Measurements from ENCODE around the gene IER3. TPM values are rescaled to one million over a fixed set of nuclear protein-coding genes. Genes with fewer than 3 reads are reported as not detected.

IER3 gene
- total RNA-seq, result 1 to 10 TPM; 1.8 to 7.3 (median 3.3) TPM

DNA sequence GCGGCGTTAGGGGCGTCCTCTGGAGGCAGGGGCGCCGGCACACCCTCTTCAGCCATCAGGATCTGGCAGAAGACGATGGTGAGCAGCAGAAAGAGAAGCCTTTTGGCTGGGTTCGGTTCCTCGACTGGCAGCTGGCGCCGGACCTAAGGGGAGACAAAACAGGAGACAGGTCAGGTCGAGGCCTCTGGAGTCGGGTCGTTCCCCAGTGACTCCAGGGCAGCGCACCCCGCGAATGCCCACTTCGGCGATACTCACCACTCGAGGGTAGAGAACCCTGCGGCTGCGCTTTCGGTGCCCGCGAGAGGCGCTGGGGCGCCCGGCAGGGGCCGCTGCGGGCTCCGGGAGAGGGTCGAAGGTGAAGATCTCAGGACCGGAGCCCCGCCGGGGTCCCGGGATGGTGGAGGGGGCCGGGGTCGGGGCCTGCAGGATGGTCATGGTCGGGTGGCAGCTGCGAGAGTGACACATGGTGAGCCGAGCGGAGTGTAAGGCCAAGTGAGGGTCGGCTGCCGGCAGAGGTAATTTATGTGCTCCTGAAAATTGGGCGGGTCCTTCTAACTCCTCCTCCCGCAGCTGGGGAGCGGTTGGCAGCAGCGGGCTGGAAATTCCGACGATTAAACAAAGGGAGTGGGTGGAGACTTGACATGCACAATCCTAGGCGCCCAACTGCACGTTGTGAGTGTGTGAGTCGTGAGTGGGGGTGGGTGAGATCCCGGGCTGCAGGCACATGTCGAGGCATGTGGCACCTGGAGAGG is at the start of gene IER3:
TSS of gene IER3 (minus strand) at position 494 of the 752 bp plus-strand sequence. CDS start at position 465, 29 bp downstream.
- TF ChIP-seq CTCF (IDR thresholded peaks at IDR 0.05; ENCODE audit: low read depth), result no peak

DNA sequence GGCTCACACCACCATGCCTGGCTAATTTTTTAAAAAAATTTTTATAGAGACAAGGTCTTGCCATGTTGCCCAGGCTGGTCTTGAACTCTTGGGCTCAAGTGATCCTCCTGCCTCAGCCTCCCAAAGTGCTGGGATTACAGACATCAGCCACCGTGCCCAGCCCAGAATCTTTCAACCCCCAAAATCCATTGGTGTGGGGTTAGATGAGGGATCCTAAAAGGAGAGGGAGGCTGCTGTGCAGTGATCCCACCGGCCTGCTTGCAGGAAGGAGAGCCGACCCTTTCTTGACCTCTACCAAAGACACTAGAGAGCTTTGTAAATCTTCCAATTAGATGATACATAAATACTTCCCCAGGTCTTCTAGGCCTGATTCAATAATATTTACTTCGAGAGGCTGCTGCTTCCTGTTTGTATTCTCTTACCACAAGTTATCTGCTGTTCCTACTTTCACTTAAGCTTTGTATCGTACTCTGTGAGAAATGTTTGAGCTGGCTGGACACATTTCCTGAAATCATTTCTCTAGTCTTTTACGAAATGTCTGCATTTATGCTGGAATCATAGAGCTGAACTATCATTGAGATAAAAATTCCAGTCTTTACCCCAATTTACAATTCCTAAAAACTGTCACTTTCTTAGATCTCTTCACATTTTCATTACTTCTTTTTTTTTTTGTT is 49.3 kb upstream of the IER3 start:
- TF ChIP-seq CTCF (IDR thresholded peaks at IDR 0.05; ENCODE audit: low read depth), result no peak

- TF ChIP-seq CTCF (IDR thresholded peaks at IDR 0.05; ENCODE audit: low read depth), result no peak
These were observed 48.4 kb upstream of the IER3 start for GRCh38 chr6:30792786-30793185.

- no peak for TF ChIP-seq CTCF (IDR thresholded peaks at IDR 0.05; ENCODE audit: low read depth)
These were observed 46.5 kb upstream of the IER3 start for GRCh38 chr6:30790724-30791383.

DNA sequence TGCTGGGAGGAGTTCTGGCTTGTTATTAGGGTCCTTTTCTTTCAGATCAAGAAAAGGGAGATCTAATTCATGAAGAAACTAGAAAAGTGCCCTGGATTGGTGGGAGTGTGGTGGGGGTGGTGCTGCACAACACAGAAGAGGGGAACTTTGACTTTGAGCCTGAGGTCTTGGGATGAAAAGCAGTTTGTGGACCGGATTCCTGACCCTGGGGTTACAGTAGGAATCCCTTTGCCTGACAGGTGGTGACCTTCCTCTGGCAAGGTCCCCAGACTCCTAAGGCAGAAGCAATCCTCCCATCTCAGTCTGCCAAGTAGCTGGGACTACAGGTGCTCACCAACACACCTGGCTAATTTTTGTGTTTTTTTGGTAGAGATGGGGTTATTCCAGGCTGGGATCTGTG is 45.3 kb upstream of the IER3 start:
- TF ChIP-seq CTCF (IDR thresholded peaks at IDR 0.05; ENCODE audit: low read depth), result no peak

- no peak for TF ChIP-seq CTCF (IDR thresholded peaks at IDR 0.05; ENCODE audit: low read depth)
These were observed 43.6 kb upstream of the IER3 start for GRCh38 chr6:30787954-30788353.

- TF ChIP-seq CTCF (IDR thresholded peaks at IDR 0.05; ENCODE audit: low read depth), result no peak
These were observed 38.2 kb upstream of the IER3 start for GRCh38 chr6:30782425-30783014.
